ENCODE results near the gene TRAF6. TPM values are rescaled to one million over a fixed set of nuclear protein-coding genes. Genes with fewer than 3 reads are reported as not detected.
A peak's percentile ranks its signal among the peaks of the same experiment; 100 is the strongest.

TRAF6 gene
- total RNA-seq, 4 donors from 2014 or later, result 9.8 to 14.4 (median 11.3) TPM

DNA sequence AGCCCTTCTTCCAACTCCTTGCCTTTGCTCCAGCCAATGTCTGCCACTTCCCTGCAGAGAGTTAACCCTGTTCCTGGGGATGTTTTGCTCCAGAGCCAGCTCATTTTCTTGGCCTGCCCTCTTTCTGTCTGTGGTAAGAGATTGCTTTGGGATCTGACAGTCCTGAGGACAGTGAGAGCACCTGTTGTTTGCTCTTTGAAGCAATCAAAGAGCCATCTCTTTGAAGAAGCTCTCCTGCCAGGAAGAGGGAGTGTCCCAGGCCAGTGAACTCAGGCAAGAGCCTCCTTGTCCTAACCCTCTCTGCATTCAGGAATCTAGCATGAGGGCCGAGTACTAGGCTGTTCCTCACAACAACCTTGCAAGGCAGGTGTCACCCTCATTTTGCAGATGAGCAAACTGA, 42.2 kb downstream of the TRAF6 start:
- intact Hi-C loops (cut with DNase I; ENCODE audit: low total_unique reads), result no loop called here

DNA sequence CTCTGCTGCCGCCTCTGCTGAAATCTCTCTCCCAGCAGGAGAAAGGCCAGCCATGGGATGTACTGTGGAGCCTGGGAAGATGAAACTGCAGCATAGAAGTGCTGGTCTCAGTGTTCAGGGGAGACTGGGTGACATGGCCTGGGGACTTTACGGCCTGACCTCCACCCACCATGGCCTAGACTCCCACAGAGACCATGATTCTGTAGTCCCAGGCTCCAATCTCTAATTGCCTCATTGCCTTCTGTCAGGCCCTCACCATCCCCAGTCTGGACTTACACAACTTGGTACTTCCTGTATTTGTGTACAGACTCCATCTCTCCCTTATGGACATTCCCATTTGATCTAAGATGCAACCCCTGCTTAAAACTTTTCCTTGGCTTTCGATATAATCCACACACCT, 43.1 kb downstream of the TRAF6 start:
- intact Hi-C loops (cut with DNase I; ENCODE audit: low total_unique reads), result no loop called here
- TF ChIP-seq, protein P1, sequence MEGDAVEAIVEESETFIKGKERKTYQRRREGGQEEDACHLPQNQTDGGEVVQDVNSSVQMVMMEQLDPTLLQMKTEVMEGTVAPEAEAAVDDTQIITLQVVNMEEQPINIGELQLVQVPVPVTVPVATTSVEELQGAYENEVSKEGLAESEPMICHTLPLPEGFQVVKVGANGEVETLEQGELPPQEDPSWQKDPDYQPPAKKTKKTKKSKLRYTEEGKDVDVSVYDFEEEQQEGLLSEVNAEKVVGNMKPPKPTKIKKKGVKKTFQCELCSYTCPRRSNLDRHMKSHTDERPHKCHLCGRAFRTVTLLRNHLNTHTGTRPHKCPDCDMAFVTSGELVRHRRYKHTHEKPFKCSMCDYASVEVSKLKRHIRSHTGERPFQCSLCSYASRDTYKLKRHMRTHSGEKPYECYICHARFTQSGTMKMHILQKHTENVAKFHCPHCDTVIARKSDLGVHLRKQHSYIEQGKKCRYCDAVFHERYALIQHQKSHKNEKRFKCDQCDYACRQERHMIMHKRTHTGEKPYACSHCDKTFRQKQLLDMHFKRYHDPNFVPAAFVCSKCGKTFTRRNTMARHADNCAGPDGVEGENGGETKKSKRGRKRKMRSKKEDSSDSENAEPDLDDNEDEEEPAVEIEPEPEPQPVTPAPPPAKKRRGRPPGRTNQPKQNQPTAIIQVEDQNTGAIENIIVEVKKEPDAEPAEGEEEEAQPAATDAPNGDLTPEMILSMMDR (IDR thresholded peaks at IDR 0.05 in 4 of 5, conservative IDR thresholded peaks at IDR 0.05 in 1 of 5), result no peak
- no peak for TF ChIP-seq POLR2A (IDR thresholded peaks at IDR 0.05)
- Histone ChIP-seq H3K27me3 (no peaks in the 10 kb centered on the region), H3K9me3 (no peaks in the 10 kb centered on the region), H3K27ac (no peak overlapping the region), H3K4me1 (peaks cover 17 to 22% of the 10 kb centered on the region in 2 donors), H3K36me3 (no peaks in the 10 kb centered on the region), H3K4me3 (no peak overlapping the region)
- ATAC-seq (no peak), DNase-seq (no peak)
- in situ Hi-C loops (cut with MboI; ENCODE audit: low sequenced_read_pairs in 4 of 4), result no loop called here

More for the DNA sequence above, 42.2 kb downstream of the TRAF6 start:
- H3K4me3 ChIP-seq, result no peak overlapping the region
- peak overlapping the region in 1 of 4 donors; percentile 29 for H3K27ac ChIP-seq
- in situ Hi-C loops (cut with MboI; ENCODE audit: low sequenced_read_pairs in 4 of 4), result no loop called here
- peaks cover 17 to 22% of the 10 kb centered on the region in 2 donors for H3K4me1 ChIP-seq
- TF ChIP-seq POLR2A (IDR thresholded peaks at IDR 0.05), result no peak
- TF ChIP-seq, protein P1 (IDR thresholded peaks at IDR 0.05 in 4 of 5, conservative IDR thresholded peaks at IDR 0.05 in 1 of 5), result no peak
- DNase-seq, result peak; percentile 20 to 26
- H3K27me3 ChIP-seq, result no peaks in the 10 kb centered on the region
- H3K36me3 ChIP-seq, result no peaks in the 10 kb centered on the region
- ATAC-seq, result peak; percentile 79 to 83
- H3K9me3 ChIP-seq, result no peaks in the 10 kb centered on the region

DNA sequence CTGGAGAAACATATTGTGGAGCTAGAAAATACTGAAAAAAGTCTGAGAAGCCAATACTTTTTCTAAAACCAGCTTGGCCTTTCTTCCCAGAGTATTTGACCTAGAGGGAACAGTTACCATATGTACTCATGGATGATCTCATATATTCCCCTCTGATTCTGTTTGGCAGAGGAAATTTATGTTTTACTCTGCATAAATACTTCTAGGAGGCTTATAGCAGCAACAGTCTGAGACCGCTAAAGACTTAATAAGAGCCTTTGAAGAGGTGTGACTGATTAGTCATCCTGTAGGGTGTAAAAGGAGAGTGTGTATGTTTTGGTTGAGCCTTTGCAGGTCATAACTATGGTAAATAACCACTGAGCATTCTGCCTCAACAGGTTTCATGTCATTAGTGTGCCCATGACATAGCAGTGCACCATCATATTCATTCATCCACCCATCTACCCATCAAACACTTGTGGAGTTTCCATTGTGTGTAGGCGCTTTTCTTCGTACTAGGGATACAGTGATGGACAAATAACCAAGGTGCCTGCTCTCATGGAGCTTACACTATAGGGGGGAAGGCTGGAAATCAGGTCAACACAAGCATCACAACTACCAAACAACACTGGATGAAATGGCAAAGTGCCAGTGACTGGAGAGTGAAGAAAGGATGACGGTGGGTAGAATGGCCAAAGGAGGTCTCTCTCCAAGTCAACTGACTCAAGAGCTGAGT, 44.5 kb downstream of the TRAF6 start:
- Histone ChIP-seq H3K36me3 (no peaks in the 10 kb centered on the region), H3K27me3 (no peaks in the 10 kb centered on the region), H3K4me1 (peaks cover 13 to 17% of the 10 kb centered on the region in 2 donors), H3K9me3 (no peaks in the 10 kb centered on the region), H3K27ac (no peak overlapping the region), H3K4me3 (no peak overlapping the region)
- in situ Hi-C loops (cut with MboI; ENCODE audit: low sequenced_read_pairs in 4 of 4) (no loop called here), intact Hi-C loops (cut with DNase I; ENCODE audit: low total_unique reads) (no loop called here)
- ATAC-seq, result no peak
- DNase-seq, result no peak
- no peak for TF ChIP-seq POLR2A (IDR thresholded peaks at IDR 0.05)
- TF ChIP-seq, protein P1 (IDR thresholded peaks at IDR 0.05 in 4 of 5, conservative IDR thresholded peaks at IDR 0.05 in 1 of 5), result no peak

DNA sequence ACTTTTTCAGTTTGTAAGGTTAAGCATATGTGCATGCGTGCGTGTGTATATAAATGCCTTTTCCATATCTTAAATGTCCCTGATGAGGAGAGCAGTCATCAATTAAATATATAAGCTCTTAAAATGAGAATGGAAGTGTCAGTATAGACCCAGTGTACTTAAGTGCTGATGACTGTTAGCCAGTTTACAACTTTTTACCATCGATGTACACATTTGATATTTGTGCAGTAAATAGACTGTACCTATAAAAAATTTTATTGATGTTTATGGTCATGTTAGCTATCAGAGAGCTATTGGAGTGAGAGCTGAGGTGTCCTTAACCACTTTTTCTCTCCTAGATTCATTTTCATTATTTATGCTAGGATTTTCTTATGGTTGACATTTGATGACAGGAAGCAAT, 45.4 kb downstream of the TRAF6 start:
- DNase-seq, result no peak
- no peaks in the 10 kb centered on the region for H3K27me3 ChIP-seq
- H3K4me3 ChIP-seq, result no peak overlapping the region
- H3K36me3 ChIP-seq, result no peaks in the 10 kb centered on the region
- no peak for TF ChIP-seq POLR2A (IDR thresholded peaks at IDR 0.05)
- TF ChIP-seq, protein P1 (IDR thresholded peaks at IDR 0.05 in 4 of 5, conservative IDR thresholded peaks at IDR 0.05 in 1 of 5), result no peak
- no peak for ATAC-seq
- H3K27ac ChIP-seq, result no peak overlapping the region
- in situ Hi-C loops (cut with MboI; ENCODE audit: low sequenced_read_pairs in 4 of 4) (no loop called here), intact Hi-C loops (cut with DNase I; ENCODE audit: low total_unique reads) (no loop called here)
- H3K9me3 ChIP-seq, result no peaks in the 10 kb centered on the region
- peaks cover 5 to 8% of the 10 kb centered on the region in 2 donors for H3K4me1 ChIP-seq

Data from gastrocnemius medialis (tissue), 4 donors.